Endodermal cell (in vitro differentiated cells): ENCODE results near the gene FBXW12. TPM values are rescaled to one million over a fixed set of nuclear protein-coding genes. Genes with fewer than 3 reads are reported as not detected.

Experiments used
- DNase-seq: peaks from one replicate; pipeline ENCODE4 v3.0.0-alpha.2; 2017
- H3K27ac ChIP-seq: 2 replicates; pipeline ENCODE4 v1.5.1; 2013; ENCODE audit warnings: mild to moderate bottlenecking, low read depth, low read length, moderate library complexity
- H3K27me3 ChIP-seq: 2 replicates; pipeline ENCODE4 v1.6.1; 2013; ENCODE audit warnings: mild to moderate bottlenecking, low read length, moderate library complexity; ENCODE audit not compliant: insufficient read depth, control insufficient read depth, poor library complexity, severe bottlenecking
- H3K36me3 ChIP-seq: 2 replicates; pipeline ENCODE4 v1.7.0; 2013; ENCODE audit warnings: mild to moderate bottlenecking, low read length, moderate library complexity; ENCODE audit not compliant: control insufficient read depth, insufficient read depth
- H3K4me1 ChIP-seq: one replicate; pipeline ENCODE4 v1.7.0; 2013; ENCODE audit warnings: low read length; ENCODE audit not compliant: control insufficient read depth, insufficient read depth
- H3K4me3 ChIP-seq: 2 replicates; pipeline ENCODE4 v1.5.1; 2013; ENCODE audit warnings: mild to moderate bottlenecking, low read length, moderate library complexity
- H3K9ac ChIP-seq: 2 replicates; pipeline ENCODE4 v1.6.1; 2013; ENCODE audit warnings: mild to moderate bottlenecking, low read length, moderate library complexity; ENCODE audit not compliant: poor library complexity, severe bottlenecking; ENCODE audit errors: extremely low read depth
- H3K9me3 ChIP-seq: 2 replicates; pipeline ENCODE4 v1.6.1; 2013; ENCODE audit warnings: mild to moderate bottlenecking, low read length, moderate library complexity; ENCODE audit not compliant: control insufficient read depth
- H3K27ac Mint-ChIP-seq: 2 replicates; pipeline ENCODE4 v1.8.0; 2020; ENCODE audit warnings: mixed read lengths
- H3K27me3 Mint-ChIP-seq: 2 replicates; pipeline ENCODE4 v1.8.0; 2021; ENCODE audit warnings: mild to moderate bottlenecking, mixed read lengths; ENCODE audit not compliant: insufficient read depth
- H3K36me3 Mint-ChIP-seq: 2 replicates; pipeline ENCODE4 v1.8.0; 2020; ENCODE audit warnings: low read depth, mixed read lengths
- H3K4me1 Mint-ChIP-seq: 2 replicates; pipeline ENCODE4 v1.8.0; 2020; ENCODE audit warnings: mixed read lengths
- H3K4me3 Mint-ChIP-seq: 2 replicates; pipeline ENCODE4 v1.8.0; 2020; ENCODE audit warnings: mild to moderate bottlenecking, moderate library complexity, mixed read lengths
- H3K9me3 Mint-ChIP-seq: 2 replicates; pipeline ENCODE4 v1.8.0; 2020; ENCODE audit warnings: mild to moderate bottlenecking, mixed read lengths
- CTCF ChIP-seq: fragments of 200-600 bp; sonication (generic); conservative IDR thresholded peaks from 2 replicates; pipeline ENCODE4 v1.5.0; 2021; ENCODE audit warnings: antibody characterized with exemption, mild to moderate bottlenecking
- WGBS, 2 experiments: methylation state at CpG; one replicate each; pipeline versions ENCODE4 v1.1.5 to v1.1.7; 2013; ENCODE audit warnings: missing lambda C conversion rate in 2 of 2, mixed read lengths in 1 of 2; ENCODE audit not compliant: insufficient coverage in 1 of 2, insufficient read length in 1 of 2; 5-methylcytosine and 5-hydroxymethylcytosine counted together
- total RNA-seq, 2 donors: library from RNA; stranded (reverse); fragmentation: NEBNext Ultra II Directional in 1 of 2; extraction: Animal tissue kit (Norgen Biotek cat#: 25700) in 1 of 2; gene quantifications; 2 replicates in 1 of 2; 3 replicates in 1 of 2; pipeline ENCODE4 v1.2.1, GENCODE V29; 2021

The FBXW12 gene
- total RNA-seq, 2 donors from 2014 or later: 0.13 to 1.4 TPM

GRCh38 chr3:48430708-48431101 lies 58.7 kb downstream of the FBXW12 start:
- no peaks in the 10 kb centered on the region for H3K9me3 ChIP-seq
- H3K4me3 ChIP-seq: no peak overlapping the region
- Mint-ChIP-seq H3K4me3 (peak overlapping the region; percentile 90), H3K4me1 (peaks cover 36% of the 10 kb centered on the region), H3K9me3 (no peaks in the 10 kb centered on the region), H3K36me3 (peaks cover 32% of the 10 kb centered on the region), H3K27ac (peak overlapping the region; percentile 94), H3K27me3 (no peaks in the 10 kb centered on the region)
- no peak for TF ChIP-seq CTCF
- H3K9ac ChIP-seq: no peak overlapping the region
- H3K36me3 ChIP-seq: peaks cover 34% of the 10 kb centered on the region
- H3K27me3 ChIP-seq: no peaks in the 10 kb centered on the region
- no peak for DNase-seq
- H3K27ac ChIP-seq: no peak overlapping the region
- WGBS, 2 experiments: 95 to 100% methylated on average over 1 of the region's 1 CpG
- peaks cover 14% of the 10 kb centered on the region for H3K4me1 ChIP-seq

GRCh38 chr3:48431224-48432029 lies 59.4 kb downstream of the FBXW12 start:
- Histone ChIP-seq H3K4me1 (peaks cover 14% of the 10 kb centered on the region), H3K27ac (no peak overlapping the region), H3K36me3 (peaks cover 34% of the 10 kb centered on the region), H3K4me3 (no peak overlapping the region), H3K27me3 (no peaks in the 10 kb centered on the region), H3K9me3 (no peaks in the 10 kb centered on the region), H3K9ac (no peak overlapping the region)
- Mint-ChIP-seq H3K4me1 (peaks cover 30% of the 10 kb centered on the region), H3K27me3 (no peaks in the 10 kb centered on the region), H3K4me3 (peak overlapping the region; percentile 90), H3K9me3 (no peaks in the 10 kb centered on the region), H3K36me3 (peaks cover 32% of the 10 kb centered on the region), H3K27ac (peak overlapping the region; percentile 94)
- WGBS, 2 experiments: 87 to 90% methylated on average over 3 to 8 of the region's 8 CpGs
- TF ChIP-seq CTCF: no peak
- DNase-seq: no peak

GRCh38 chr3:48432411-48433371 lies 60.7 kb downstream of the FBXW12 start:
- Histone ChIP-seq H3K27ac (no peak overlapping the region), H3K4me3 (no peak overlapping the region), H3K9ac (no peak overlapping the region), H3K9me3 (no peaks in the 10 kb centered on the region), H3K27me3 (no peaks in the 10 kb centered on the region), H3K4me1 (peaks cover 11% of the 10 kb centered on the region), H3K36me3 (peaks cover 34% of the 10 kb centered on the region)
- Mint-ChIP-seq H3K4me3 (no peak overlapping the region), H3K27ac (peak overlapping the region; percentile 82), H3K27me3 (no peaks in the 10 kb centered on the region), H3K4me1 (peaks cover 21% of the 10 kb centered on the region), H3K9me3 (no peaks in the 10 kb centered on the region), H3K36me3 (peaks cover 30% of the 10 kb centered on the region)
- 83 to 91% methylated on average over 16 of the region's 16 CpGs for WGBS, 2 experiments
- peak; percentile 67 for TF ChIP-seq CTCF
- peak; percentile 91 for DNase-seq
